ENCODE results near the gene GDF7.

The GDF7 gene

DNA sequence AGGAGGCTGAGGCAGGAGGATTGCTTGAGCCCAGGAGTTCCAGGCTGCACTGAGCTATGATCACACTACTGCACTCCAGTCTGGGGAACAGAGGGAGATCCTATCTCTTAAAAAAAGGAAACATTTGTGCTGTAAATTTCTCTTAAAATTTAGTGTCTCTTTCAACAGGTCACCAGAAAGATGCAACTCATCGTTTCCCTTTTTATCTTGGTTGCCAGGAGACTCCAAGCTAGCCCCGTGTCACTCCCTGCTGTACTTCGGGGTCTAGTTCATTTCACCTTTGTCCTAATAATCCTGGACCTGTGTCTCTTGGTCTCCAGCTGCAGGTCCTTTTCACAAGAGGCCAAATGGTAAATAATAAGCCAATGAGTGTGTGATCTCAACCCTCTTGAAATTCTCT lies 23.1 kb upstream of the GDF7 start:
- no peak for DNase-seq

- no peak for DNase-seq
These were observed 21.6 kb upstream of the GDF7 start for GRCh38 chr2:20645301-20645701.

GRCh38 chr2:20645761-20646160 lies 21.2 kb upstream of the GDF7 start:
- no peak for DNase-seq

DNA sequence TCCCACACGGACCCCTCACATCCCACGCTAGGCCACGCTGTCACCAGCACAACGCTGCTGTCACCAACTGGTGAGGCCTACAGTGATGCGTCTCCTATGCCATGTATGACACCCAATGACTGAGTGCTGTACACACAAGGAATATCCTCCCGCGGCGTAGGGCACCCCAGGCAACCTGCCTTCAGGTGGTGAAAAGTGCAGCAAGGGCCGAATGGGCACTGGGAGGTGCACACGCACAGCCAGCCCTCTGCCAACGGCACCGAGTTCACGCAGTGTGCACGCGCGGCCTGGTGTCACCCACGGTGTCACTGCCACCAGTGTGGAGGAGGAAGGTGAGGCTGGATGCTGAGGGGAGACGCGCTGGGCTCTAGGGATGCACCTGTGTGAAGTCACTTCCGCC lies 20.5 kb upstream of the GDF7 start:
- DNase-seq, result no peak

GRCh38 chr2:20647211-20647610 lies 19.7 kb upstream of the GDF7 start:
- no peak for DNase-seq

DNA sequence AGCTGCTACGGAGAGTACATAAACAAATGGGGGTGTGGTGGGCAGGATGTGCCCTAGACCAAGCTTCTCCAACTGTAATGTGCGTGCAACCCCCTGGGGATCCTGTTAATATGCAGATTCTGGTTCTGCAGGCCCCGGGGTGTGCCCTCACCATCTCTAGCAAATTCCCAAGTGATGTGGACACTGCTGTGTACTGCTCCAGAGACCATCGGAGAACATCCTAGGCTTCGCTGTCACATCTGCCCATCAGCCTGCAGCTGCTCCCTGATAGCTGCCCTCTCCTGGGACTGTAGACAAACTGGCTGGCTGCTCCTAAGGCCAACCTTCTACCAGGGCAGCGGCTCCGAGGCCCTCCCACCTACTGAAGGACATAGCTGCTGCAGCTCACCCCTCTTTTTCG lies 19.2 kb upstream of the GDF7 start:
- DNase-seq, result no peak

DNA sequence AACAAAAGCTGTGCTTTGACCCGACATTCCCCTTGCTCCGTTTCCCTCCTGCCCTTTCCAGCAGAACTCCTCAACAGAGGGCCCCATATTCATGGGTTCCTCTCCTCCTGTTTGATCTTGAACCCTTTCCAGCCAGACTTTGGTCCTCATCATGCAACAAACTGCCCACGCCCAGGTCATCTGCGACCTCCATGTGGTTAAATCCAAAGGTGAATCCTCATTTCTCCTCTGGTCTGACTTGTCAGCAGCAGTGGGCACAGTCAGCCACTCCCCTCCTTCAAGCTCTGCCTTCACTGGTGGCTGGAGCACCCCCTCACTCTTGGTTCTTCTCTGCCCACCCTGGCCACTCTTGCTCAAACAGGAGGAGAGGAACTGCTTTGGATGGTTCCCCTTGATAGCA lies 18.7 kb upstream of the GDF7 start:
- no peak for DNase-seq

- DNase-seq, result no peak
These were observed 18.1 kb upstream of the GDF7 start for GRCh38 chr2:20648831-20649230.

GRCh38 chr2:20649576-20649975 lies 17.4 kb upstream of the GDF7 start:
- no peak for DNase-seq

DNA sequence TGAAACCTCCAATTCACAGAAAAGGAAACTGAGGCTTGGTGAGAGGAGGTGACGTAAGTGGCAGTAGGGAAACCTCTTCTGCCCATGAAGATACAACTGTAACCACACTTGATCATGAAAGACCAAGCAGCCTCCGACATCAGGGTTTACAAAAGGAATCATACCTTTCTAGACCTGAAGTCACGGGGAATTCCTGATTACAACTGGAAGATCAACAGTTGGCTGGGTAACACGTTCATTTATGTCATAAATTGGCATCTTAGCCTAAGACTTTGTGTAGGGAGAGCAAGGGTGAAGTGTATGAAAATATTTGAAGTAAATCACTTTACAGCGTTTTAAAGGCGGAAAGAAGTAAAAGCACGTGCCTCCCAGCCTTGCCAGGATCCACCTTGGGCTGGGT lies 17.0 kb upstream of the GDF7 start:
- DNase-seq, result no peak

- no peak for DNase-seq
These were observed 16.5 kb upstream of the GDF7 start for GRCh38 chr2:20650393-20650876.

DNA sequence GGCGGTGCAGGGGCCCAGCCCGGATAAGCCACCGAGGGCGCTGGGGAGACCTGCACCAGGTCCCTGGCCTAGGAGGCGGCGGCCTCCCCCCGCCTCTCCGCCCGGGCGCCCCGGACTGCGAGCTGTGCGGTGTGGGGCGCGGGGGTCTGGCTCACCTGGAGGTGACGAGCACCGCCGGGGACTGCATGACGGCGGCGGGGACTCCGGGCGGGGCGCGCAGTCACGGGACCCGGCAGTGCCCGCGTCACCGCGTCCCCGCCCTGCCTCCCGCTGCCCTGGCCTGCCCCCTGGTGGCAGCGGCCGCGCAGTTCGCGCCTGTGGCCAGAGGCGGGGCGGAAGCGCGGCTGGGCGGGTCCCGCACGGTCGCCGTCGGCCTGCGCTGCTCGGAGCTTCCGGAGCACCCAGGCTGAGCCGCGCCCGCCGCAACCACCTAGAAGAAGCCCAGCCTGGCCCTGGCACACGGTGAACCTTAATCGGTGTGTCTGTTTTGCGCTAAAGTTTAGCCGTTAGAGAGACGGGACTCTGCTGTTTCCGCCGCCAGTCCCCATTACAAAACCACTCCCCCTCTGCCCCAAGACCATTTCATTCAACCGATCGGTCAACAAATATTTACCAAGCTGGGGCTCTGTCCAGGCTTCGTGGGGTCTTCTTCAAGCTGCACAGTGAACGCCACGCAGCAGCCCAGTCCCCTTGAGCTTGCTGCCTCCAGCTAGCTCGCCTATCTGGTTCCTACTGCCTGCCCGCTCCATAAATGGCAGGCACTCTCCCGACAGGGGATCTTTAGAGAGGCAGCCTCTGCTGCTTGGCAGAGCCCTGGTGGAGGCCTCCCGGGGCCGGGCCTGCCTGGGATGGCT lies 15.8 kb upstream of the GDF7 start, which contains the start of gene HS1BP3:
Gene HS1BP3 (minus strand): TSS at position 222 of the 854 bp plus-strand sequence. CDS start 35 bp downstream, at position 187.
- peak; percentile 95 for DNase-seq

DNA sequence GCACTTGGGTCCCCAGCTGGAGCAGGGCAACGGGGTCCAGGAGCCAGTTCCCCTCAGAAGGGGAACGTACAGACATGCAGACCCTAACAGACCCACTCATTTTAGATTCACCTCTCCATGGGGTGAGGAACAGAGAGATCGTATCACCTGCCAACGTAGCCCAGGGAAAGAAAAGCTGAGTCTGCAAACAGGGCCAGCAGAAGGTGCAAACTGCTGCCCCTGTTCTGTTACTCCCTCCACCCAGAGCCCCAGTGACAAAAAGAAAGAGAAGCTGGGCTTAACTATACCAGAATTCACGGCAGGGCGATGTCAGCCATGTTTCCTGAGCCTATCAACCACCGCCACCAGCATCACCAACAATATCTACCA lies 15.2 kb upstream of the GDF7 start:
- no peak for DNase-seq

- no peak for DNase-seq
These were observed 14.8 kb upstream of the GDF7 start for GRCh38 chr2:20652141-20652540.

DNA sequence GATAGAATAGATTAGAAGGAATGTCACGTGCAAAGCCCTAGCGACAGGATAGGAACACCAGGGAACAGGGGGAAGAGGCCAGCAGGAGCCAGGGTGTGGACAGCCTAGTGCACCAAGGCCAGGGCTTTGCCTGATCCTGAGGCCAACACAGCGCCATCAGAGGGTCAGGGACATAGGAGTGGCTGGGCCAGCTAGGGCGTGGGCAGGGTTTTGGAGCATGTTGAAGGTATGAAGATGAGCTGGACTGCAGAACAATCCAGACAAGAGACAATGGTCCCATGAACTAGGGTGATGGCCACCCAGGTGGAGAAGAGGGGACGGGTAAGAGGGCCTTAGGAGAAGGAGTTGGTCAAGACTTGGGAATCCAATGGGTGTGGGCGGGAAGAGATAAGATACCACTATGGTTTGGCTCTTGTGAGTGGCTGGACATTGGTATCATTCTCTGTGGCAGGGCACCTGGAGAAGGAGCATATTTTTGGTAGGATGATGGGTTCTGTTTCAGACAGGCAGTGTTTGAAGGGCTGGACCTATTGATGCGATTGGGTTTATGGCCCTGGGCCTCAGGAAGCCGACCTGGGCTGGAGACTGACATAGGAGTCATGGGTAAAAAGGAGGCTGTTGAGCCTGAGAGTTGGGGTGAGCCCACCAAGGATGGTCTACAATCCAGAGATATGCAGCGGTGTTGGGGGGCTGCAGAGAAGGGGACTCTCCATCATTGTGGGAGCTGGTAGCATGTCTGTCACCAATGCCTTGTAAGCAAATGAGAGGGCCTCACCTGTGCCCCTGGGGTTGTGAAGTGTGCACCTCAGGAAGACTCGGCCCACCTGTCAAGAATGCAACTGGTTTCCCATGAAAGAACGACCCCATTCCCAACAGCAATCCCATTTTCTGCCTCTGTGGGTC lies 14.0 kb upstream of the GDF7 start:
- DNase-seq, result no peak

DNA sequence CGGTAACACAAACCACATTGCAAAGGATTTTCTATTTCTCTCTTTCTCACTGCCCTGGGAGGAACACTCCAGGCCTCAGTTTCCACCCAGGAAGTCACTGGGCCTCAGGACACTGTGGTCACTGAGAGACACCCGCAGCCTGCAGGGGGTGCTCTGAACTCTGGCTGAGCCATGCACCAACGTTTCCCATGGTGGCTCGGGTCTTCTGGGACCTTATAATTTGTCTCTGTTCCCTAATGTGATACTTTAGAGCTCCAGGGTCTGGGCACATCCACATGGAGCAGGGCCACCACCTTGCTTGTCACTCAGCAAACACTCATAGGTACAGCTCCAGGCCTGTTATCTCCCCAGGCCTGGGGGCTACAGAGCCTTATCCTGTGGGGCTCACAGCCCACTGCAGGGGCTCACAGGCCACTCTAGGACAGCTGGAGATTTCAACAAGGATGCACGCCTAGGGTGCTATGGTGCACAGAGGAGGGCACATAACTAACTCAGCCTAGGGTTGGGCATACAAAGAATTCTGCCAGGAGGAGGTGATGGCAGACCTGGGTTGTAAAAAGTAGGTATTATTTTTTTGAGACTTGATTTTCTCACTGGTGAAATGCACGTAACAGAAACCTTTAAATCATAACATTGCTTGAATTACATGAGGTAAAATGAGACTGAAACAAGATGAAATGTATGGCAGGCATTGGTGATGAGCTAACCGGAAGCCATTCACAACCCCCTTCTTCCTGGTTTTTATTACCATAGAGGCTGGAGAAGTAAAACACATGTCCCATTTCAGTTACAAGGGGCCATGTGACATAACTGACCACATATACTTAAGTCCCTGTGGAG lies 13.0 kb upstream of the GDF7 start:
- no peak for DNase-seq

- DNase-seq, result no peak
These were observed 12.5 kb upstream of the GDF7 start for GRCh38 chr2:20654535-20654813.

GRCh38 chr2:20656561-20656960 lies 10.4 kb upstream of the GDF7 start:
- DNase-seq, result no peak

DNA sequence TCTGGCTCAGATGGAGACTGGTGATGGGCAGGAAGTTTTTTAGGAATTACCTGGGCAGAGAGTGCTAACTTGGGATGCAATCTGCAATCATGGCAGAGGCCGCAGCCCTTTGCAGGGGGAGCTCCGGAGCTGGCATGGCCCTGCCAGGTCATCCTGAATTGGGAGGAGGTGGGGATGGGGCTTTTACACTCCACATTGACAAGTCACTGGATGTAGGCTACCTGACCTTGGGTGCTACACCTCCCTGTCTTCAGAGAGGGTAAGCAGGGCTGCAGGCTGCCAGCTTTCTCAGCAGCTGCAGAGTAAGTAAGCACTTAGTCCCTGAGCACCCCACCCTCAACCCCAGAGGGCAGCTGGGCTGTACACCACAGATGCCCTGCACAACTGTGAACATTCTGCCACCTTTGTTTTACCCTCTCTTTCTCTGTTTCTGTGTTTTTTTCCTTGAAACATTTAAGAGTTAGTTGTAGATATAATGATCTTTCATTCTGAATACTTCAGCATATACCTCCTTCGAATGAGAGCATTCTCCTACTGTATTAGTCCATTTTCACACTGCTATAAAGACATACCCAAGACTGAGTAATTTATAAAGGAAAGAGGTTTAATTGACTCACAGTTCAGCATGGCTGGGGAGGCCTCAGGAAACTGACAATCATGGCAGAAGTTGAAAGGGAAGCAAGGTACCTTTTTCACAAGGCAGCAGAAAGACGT lies 9.3 kb upstream of the GDF7 start:
- DNase-seq, result no peak

DNA sequence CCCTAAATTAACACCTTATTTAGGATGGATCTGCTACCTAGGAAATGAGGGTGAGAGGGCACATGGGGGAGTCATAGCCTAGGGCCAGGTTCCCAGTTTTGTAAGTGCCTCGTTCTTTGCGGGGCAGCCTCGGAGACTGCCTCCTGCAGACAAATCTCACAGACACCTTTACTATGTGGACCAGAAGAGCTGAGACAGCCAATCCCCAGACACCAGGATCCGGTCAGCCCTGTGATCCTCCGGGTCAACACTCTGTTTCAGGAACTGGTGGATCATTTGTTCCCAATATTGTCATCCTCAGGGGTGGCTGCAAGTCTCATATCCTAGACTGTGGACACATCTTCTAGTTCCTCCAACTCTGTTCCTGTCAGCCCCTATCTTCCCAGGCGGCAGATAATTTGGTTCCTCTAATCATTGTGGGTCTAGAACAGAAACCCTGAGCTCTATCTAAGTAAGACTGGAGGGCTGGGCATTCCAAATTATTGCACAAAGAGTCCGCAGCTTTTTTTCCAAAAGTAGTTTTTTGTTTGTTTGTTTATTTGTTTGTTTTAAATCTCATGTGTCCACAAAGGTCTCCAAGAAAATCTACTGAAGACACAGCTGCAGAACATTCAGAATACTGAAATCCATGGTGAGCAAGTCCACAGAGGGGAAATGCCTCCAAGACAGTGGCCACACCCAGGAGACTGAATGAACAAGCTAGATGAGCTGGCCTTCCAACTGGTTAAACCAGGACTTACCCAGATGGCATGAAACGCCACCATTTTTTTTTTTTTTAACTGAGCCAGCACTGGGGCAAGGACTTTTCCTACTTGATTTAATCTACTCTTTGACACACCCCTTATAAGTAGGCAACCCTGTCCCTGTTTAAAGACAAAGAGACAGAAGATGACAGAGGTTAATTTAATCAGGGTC lies 6.2 kb upstream of the GDF7 start:
- no peak for DNase-seq

Data from right kidney (tissue), 1 donor.